Left lung (tissue), 10 donors: Measurements from ENCODE around the gene IGSF21. TPM values are rescaled to one million over a fixed set of nuclear protein-coding genes. Genes with fewer than 3 reads are reported as not detected.

Experiments used
- ATAC-seq: fragments of 200-7000 bp; cut with Tn5 transposase; one replicate; pipeline ENCODE4 v1.9.1; 2020; ENCODE audit warnings: moderate library complexity
- DNase-seq, 4 donors: peaks; one replicate each; pipeline ENCODE4 v3.0.0-alpha.2; 2013 to 2020
- H3K27ac ChIP-seq, 2 donors: fragments of 200-600 bp; sonication (generic) in 1 of 2; one replicate each; pipeline versions ENCODE4 v1.5.0 to v1.8.0; 2020 to 2021
- H3K27me3 ChIP-seq, 2 donors: fragments of 200-600 bp; sonication (generic) in 1 of 2; one replicate each; pipeline versions ENCODE4 v1.5.0 to v1.8.0; 2020 to 2021
- H3K36me3 ChIP-seq, 2 donors: fragments of 200-600 bp; sonication (generic) in 1 of 2; one replicate each; pipeline versions ENCODE4 v1.5.0 to v1.8.0; 2020 to 2021
- H3K4me1 ChIP-seq, 2 donors: fragments of 200-600 bp; one replicate each; pipeline ENCODE4 v1.8.0; 2021
- H3K4me3 ChIP-seq, 2 donors: fragments of 200-600 bp; sonication (generic) in 1 of 2; one replicate each; pipeline versions ENCODE4 v1.5.0 to v1.8.0; 2020 to 2021; ENCODE audit warnings: mild to moderate bottlenecking in 1 of 2
- H3K9me3 ChIP-seq, 2 donors: fragments of 200-600 bp; sonication (generic) in 1 of 2; one replicate each; pipeline versions ENCODE4 v1.5.0 to v1.8.0; 2020 to 2021
- CTCF ChIP-seq, 2 donors: fragments of 200-600 bp; sonication (generic) in 1 of 2; IDR thresholded peaks; one replicate each; pipeline versions ENCODE4 v1.5.0 to v1.8.0; 2021; ENCODE audit warnings: antibody characterized with exemption in 2 of 2
- intact Hi-C, 2 donors: fragments of 100-400 bp; cut with DNase I; formaldehyde crosslinking; loops; one replicate each; pipeline versions ENCODE4 v1.11.2 to v1.14.2; 2022
- polyA plus RNA-seq, 6 donors: library from polyadenylated mRNA; unstranded; fragments of 120-200 nt; gene quantifications; one replicate each; pipeline ENCODE4 v1.2.1, GENCODE V29; 2013; ENCODE audit not compliant: insufficient read length in 6 of 6
- total RNA-seq, 2 donors: library from RNA; stranded (reverse); fragmentation: NEBNext Ultra II Directional; extraction: Animal tissue kit (Norgen Biotek cat#: 25700); gene quantifications; one replicate each; pipeline ENCODE4 v1.2.1, GENCODE V29; 2021
- donor health status: DM: no; HTN: yes; CAD: no.
- donor health status: DM: no; HTN: no; CAD: no.

Gene IGSF21
- total and polyA plus RNA-seq, 8 donors, result 0.14 to 1.2 (median 0.25) TPM; not detected in 2

- intact Hi-C loops, result no loop called here
- peak; percentile 34 for ATAC-seq
- Histone ChIP-seq H3K4me1 (peaks cover 0 to 11% of the 10 kb centered on the region in 2 donors), H3K4me3 (no peak overlapping the region), H3K27me3 (peaks cover 61 to 99% of the 10 kb centered on the region in 2 donors), H3K9me3 (no peaks in the 10 kb centered on the region), H3K36me3 (no peaks in the 10 kb centered on the region), H3K27ac (no peak overlapping the region)
- no peak for TF ChIP-seq CTCF (IDR thresholded peaks at IDR 0.05)
- DNase-seq, result no peak
These were observed 3.4 kb downstream of the IGSF21 start for GRCh38 chr1:18110968-18111367.

DNA sequence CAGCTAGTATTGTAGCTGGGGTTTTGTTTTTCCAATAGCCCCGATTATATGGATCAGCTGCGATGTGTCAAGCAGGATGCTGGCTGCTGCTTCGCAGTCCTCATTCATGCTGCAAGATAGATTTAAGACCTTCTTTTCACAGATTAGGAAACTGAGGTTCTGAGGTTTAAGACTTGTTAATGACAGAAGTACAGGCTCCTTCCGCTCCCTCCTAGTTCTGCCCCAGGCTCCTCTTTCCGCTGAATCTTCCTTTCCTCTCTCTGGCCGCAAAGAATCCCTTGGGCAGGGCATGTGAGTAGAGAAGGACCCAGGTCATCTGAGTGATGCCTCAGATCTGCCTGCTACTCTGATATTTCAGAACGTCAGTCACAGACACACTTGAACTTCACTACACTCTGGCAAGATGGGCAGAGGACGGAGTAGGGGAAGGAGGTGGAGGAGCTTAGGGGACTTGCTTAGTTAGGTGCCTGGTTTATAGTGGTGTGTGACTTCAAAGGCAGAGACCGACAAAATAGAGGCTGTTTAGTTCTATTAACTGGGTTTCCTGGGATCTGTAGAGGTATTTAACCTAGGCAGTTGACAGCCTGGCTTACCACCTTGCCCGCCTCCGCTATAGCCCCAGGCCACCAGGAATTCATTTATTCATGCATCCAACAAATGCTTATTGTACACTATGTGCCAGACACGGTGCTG, 4.2 kb downstream of the IGSF21 start:
- TF ChIP-seq CTCF (IDR thresholded peaks at IDR 0.05), result no peak
- ATAC-seq (no peak), DNase-seq (no peak)
- H3K9me3 ChIP-seq, result no peaks in the 10 kb centered on the region
- H3K4me1 ChIP-seq, result peaks cover 0 to 11% of the 10 kb centered on the region in 2 donors
- H3K36me3 ChIP-seq, result no peaks in the 10 kb centered on the region
- peaks cover 53 to 97% of the 10 kb centered on the region in 2 donors for H3K27me3 ChIP-seq
- H3K4me3 ChIP-seq, result no peak overlapping the region
- intact Hi-C loops, result no loop called here
- H3K27ac ChIP-seq, result no peak overlapping the region

GRCh38 chr1:18112611-18113010, 5.0 kb downstream of the IGSF21 start:
- no peak overlapping the region for H3K4me3 ChIP-seq
- no peak for DNase-seq
- TF ChIP-seq CTCF (IDR thresholded peaks at IDR 0.05), result no peak
- H3K27ac ChIP-seq, result no peak overlapping the region
- intact Hi-C loops, result no loop called here
- no peaks in the 10 kb centered on the region for H3K36me3 ChIP-seq
- H3K4me1 ChIP-seq, result peaks cover 0 to 11% of the 10 kb centered on the region in 2 donors
- ATAC-seq, result no peak
- H3K9me3 ChIP-seq, result no peaks in the 10 kb centered on the region
- H3K27me3 ChIP-seq, result peaks cover 48 to 97% of the 10 kb centered on the region in 2 donors

DNA sequence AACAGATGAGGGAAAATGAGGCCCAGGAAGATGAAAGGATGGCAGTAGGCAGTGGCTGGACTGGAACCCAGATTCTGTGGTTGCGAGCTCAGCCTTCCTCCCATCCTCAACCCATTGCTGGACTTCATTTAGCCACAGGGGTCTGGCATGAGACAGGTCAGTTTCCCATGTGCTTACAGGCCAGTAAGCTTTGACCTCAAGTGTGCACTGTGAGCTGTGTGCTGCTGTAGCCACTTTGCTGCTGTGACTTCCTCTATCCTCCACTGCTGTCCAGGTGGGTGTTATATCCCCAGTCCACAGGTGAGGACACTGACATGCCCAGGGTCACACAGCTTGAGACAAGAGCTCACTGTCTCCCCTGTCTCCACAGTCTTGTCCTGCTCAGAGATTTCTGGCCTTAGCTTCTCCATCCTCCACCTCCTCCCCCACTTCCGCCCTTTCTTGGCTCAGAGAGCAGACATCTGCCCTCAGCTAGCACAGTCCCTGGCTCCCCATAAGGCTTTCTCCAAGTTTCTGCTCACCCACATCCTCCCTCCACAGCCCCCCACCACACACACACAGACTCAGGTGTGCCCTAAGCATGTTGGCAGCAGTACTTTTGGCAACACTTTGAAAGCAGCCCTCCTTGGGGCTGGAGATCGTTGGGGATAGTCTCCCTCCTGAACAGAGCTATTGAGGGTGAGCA, 7.3 kb downstream of the IGSF21 start:
- H3K27me3 ChIP-seq, result peaks cover 26 to 97% of the 10 kb centered on the region in 2 donors
- H3K9me3 ChIP-seq, result no peaks in the 10 kb centered on the region
- no peaks in the 10 kb centered on the region for H3K36me3 ChIP-seq
- H3K4me1 ChIP-seq, result peaks cover 0 to 11% of the 10 kb centered on the region in 2 donors
- H3K27ac ChIP-seq, result no peak overlapping the region
- H3K4me3 ChIP-seq, result no peak overlapping the region
- intact Hi-C loops, result no loop called here
- DNase-seq, result no peak
- TF ChIP-seq CTCF (IDR thresholded peaks at IDR 0.05), result no peak
- no peak for ATAC-seq

DNA sequence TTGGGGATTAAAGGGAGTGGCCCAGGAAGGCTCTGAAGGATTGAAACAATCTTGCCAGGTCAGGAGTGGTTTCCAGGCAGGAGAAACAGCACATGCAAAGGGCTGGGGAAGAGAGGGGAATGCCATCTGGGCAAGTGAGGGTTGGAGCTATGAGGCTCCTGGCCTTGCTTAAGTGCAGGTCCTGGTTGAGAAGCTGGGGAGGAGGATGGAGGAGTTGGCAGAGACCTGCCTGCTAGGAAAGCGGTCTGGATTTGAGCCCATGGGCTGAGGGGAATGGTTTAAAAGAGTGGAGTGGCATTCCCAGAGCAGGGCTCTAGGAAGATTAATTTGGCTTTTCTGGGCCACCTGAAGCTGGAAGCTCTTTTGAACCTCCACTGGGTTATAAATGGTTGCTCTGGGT, 9.2 kb downstream of the IGSF21 start:
- Histone ChIP-seq H3K9me3 (no peaks in the 10 kb centered on the region), H3K27ac (no peak overlapping the region), H3K36me3 (no peaks in the 10 kb centered on the region), H3K27me3 (peaks cover 6 to 97% of the 10 kb centered on the region in 2 donors), H3K4me1 (no peaks in the 10 kb centered on the region), H3K4me3 (no peak overlapping the region)
- DNase-seq (no peak), ATAC-seq (no peak)
- intact Hi-C loops, result no loop called here
- TF ChIP-seq CTCF (IDR thresholded peaks at IDR 0.05), result no peak
